ENCODE results near the gene KRT9.

- no peak for TF ChIP-seq EZH2 (IDR thresholded peaks at IDR 0.05; ENCODE audit: low read length, unreplicated experiment)
- TF ChIP-seq, protein P1, sequence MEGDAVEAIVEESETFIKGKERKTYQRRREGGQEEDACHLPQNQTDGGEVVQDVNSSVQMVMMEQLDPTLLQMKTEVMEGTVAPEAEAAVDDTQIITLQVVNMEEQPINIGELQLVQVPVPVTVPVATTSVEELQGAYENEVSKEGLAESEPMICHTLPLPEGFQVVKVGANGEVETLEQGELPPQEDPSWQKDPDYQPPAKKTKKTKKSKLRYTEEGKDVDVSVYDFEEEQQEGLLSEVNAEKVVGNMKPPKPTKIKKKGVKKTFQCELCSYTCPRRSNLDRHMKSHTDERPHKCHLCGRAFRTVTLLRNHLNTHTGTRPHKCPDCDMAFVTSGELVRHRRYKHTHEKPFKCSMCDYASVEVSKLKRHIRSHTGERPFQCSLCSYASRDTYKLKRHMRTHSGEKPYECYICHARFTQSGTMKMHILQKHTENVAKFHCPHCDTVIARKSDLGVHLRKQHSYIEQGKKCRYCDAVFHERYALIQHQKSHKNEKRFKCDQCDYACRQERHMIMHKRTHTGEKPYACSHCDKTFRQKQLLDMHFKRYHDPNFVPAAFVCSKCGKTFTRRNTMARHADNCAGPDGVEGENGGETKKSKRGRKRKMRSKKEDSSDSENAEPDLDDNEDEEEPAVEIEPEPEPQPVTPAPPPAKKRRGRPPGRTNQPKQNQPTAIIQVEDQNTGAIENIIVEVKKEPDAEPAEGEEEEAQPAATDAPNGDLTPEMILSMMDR (conservative IDR thresholded peaks at IDR 0.05; ENCODE audit: low read depth, low read length) = no peak
These were observed 49.0 kb upstream of the KRT9 start for GRCh38 chr17:41620583-41621434.
